Mucosa of gallbladder (tissue), 1 donor: ENCODE measurements around the gene ERC1. TPM values are rescaled to one million over a fixed set of nuclear protein-coding genes. Genes with fewer than 3 reads are reported as not detected.
"Not testable (repeated sequence)": the region's sequence is repeated elsewhere in the genome, so short reads cannot be mapped to it uniquely, and the experiment has no call there.

Experiments used
- DNase-seq: peaks from one replicate; pipeline ENCODE4 v3.0.0-alpha.2; 2020; ENCODE audit warnings: low spot score
- total RNA-seq: library from RNA; stranded (reverse); gene quantifications from one replicate; pipeline ENCODE4 v1.2.1, GENCODE V29; 2021
- donor health status: DM: no; HTN: no; CAD: no.

Gene ERC1
- total RNA-seq, 1 donor from 2014 or later, result 59.4 TPM

DNA sequence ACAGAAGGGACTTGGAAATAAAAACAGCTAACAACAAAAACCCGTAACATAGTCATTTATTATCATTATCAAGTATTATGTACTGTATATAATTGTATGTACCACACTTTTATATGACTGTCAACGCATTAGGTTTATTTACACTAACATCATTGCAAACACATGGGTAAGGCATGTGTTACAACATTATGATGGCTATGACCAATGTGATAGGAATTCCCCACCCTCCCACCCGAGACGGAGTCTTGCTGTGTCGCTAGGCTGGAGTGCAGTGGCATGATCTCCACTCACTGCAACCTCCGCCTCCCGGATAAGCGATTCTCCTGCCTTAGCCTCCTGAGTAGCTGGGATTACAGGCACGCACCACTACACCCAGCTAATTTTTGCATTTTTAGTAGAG is 82.6 kb downstream of the ERC1 start:
- no peak for DNase-seq

DNA sequence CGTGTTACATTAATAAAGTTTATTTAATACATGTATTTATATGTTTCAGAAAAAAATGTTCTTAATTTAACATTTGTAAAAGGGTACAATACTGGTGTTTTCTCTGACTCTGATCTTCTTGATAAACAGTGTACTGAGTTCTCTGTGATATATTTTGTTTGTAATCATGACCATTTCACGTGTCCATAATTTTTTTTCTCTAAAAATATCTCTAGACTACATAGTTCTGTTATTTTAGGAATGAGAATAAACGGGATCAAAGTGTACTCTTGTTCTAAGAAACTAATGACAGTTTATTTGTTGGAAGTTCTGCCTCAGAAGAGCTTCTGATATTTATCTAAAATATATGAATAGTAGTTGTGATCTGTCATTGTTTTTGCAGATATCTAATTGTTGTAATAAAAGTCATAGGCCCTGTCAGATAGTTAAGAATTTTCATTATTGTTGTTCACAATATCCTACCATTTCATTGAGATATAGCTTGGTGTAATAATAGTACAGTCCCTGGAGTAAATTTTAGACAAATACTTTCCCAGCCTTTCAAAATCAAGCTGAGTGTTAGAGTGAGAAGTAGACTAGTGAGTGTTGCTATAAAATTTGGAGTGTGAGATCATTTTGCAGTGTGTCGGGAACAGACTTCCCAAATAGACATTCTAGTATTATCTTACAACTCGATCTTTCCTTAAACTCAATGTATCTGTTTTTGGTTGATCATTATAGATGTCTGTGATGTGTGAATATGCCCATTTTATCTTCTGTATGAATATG is 86.2 kb downstream of the ERC1 start:
- no peak for DNase-seq

DNA sequence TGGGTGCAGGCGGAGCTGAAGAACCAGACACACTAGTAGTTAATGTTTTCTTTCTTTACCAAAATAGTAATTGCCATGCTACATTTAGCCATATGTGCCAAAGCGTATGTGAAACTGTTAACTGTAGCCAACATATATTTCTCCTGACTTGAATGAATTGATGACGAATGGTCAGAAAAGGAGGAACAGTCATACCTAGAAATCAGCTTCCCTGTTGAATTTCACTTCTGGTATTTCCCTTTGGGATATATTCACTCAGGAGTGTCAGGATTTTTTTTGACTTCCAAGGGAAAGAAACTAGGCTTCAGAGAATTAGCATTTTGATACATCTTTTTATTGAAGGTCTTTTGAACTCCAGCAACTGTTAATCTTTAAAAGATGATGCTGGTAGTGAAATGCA is 87.0 kb downstream of the ERC1 start:
- DNase-seq, result no peak

DNA sequence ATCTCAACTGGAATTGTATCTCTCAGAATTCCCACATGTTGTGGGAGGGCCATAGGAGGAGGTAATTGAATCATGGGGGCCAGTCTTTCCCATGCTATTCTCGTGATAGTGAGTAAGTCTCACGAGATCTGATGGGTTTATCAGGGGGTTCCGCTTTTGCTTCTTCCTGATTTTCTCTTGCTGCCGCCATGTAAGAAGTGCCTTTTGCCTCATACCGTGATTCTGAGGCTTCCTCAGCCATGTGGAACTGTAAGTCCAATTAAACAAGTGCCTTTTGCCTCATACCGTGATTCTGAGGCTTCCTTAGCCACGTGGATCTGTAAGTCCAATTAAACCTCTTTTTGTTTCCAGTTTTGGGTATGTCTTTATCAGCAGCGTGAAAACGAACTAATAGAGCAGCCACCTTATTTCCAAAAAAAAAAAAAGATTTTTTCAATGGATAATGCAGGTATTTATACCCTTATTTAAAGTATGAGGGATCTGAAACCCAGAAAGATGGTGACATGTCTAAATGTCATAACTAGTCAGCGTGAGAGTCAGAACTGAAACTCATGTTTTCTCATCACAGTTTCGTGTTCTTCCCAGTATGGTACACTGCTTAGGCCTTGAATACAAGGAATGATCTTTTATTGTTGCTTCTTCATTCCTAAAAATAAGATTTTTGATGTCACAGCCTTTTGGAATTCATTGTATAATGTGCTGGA is 89.6 kb downstream of the ERC1 start:
- DNase-seq, result no peak

DNA sequence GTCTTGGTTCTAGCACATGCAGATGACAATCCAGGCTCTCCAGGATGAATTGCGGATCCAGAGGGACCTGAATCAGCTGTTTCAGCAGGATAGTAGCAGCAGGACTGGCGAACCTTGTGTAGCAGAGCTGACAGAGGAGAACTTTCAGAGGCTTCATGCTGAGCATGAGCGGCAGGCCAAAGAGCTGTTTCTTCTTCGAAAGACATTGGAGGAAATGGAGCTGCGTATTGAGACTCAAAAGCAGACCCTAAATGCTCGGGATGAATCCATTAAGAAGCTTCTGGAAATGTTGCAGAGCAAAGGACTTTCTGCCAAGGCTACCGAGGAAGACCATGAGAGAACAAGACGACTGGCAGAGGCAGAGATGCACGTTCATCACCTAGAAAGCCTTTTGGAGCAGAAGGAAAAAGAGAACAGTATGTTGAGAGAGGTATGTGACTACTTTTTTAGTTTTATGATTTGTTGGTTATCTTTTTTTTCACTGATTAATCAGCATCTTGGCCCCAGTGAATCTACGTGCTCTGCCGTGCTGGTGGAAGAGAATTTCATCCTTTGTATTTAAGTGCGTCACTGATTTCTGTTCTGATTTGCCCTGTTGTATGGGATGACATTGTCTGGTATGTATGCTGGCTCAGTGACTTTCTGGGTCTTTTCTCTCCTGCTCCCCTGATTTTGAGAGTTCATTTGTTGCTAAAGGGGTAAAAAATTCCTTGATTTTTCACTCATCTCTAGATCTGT is 92.3 kb downstream of the ERC1 start:
- no peak for DNase-seq

DNA sequence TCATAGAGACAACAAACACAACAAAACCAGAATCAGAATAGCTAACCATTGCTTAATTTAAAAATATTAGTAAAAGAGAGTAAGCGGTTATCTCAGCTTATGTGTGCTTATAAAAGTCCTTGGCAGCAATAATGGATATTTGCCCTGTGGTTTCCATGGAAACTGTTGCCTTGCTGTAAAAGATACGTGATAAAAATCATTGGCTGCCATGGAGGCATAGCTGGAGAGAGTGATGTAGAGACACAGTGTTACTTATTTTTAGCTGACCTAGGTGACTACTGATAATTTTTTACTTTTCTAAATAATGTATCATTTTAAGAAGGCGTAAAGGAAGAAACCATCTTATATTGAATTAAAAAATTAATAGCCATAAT is 92.9 kb downstream of the ERC1 start:
- no peak for DNase-seq

DNA sequence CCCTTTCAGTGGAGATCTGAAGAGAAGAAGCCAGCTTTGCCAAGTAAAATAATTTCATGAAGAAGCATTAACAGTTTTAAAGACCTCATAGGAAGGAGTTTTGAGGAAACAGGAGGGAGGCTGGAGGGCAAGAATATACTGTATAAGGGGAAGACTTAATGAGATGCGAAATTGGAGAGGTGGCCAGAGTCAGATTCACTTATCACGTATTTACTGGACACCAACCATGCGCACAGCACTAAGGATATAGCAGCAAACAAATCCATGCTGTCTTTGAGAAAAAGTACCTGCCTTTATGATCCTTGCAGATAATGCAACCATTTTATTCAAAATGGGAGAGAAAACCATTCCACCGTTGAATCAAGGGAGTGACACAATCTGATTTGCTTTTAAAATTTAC is 100.3 kb downstream of the ERC1 start:
- DNase-seq, result no peak

DNA sequence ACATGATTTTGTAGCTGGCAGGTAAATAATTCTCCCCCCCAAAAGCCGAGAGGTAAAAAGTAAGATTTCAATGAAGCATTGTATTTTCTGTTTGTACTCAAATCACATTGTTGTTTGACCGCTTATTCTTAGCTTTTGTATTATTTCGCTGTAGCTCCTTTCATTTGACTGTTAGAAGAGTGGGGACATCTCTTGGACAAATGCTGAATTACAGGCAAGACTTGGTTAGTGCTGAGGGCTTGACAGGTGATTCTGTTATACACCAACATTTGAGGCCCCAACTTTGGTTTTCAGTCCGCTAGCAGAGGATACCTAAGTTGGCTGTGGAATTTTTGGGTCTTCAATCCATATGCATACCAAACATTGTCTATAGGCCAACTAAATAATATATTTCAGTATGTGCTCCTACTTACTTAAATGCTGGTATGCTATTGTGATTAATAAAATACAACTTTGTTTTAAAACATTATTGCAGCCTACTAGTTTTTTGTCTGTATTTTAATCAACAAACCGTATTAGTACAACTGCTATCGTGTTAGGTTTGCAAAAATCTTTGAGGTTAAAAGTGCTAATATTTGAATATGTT is 102.2 kb downstream of the ERC1 start:
- DNase-seq, result no peak

DNA sequence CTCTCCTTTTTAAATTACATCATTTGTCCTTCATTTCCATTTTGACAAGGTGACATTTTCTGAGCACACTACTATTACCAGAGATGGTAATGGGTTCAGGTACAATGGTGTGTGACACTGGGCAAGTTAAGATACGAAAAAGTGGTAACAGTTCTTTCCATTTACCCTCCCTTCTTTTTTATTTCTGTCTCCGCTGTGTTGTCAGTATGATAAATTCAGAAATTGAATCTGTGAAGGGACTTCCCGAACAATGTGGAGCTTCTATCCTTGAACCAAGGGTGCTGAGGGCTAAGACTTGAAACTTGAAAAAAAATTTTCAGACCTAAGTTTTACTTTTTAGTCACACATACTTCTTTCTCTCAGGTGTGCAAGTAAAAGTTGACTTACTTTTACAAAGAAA is 103.7 kb downstream of the ERC1 start:
- DNase-seq, result no peak

DNA sequence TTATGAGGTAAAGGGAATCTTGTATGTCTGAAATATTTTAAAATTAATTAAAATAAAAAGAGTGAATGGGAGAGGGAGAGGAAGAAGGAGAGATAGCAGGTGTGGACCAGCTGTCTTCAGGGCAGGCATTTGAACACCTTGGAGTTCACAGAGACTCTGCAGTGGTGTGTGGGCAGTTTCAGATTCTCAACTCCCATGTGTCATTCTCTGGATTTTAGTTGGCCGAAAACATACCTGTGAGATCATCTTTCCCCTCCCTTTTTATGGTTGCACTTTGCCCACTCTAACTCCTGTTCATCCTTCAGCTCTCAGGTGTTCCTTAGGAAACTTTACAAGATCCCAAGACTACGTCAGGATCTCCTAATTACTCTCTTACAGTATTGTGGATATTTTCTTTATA is 108.1 kb downstream of the ERC1 start:
- DNase-seq, result no peak

DNA sequence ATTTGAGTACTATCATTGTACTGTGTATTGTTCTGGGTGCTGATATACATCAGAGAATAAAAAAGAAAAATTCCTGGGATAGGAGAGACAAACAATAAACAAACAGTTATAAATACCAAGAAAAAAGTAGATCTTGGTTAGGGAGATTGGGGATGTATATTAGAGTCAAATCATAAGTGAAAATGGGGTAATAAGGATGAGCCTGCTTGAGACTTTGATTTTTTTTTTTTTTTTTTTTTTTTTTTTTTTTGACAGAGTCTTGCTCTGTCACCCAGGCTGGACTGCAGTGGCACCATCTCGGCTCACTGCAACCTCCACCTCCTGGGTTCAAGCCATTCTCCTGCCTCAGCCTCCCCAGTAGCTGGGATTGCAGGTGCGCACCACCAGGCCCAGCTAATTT is 108.6 kb downstream of the ERC1 start:
- not testable (repeated sequence) for DNase-seq

DNA sequence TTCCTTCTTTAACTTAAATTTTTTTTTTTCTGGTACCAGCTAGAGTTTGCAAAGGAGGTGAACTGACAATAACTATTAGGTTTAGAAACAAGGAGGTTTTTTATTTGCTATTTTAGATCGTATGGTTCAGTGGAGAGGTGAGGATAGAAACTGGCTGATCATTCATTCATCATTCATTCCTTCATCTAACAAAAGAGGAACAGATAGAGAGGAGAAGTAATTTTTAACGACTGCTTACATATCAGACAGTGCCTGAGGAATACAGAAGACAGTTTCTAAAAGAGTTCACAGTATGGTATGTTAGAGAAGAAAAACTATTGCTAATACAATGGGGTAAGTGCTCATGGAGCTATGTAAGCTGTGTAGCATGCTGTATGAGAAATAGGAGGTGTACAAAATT is 111.1 kb downstream of the ERC1 start:
- no peak for DNase-seq

DNA sequence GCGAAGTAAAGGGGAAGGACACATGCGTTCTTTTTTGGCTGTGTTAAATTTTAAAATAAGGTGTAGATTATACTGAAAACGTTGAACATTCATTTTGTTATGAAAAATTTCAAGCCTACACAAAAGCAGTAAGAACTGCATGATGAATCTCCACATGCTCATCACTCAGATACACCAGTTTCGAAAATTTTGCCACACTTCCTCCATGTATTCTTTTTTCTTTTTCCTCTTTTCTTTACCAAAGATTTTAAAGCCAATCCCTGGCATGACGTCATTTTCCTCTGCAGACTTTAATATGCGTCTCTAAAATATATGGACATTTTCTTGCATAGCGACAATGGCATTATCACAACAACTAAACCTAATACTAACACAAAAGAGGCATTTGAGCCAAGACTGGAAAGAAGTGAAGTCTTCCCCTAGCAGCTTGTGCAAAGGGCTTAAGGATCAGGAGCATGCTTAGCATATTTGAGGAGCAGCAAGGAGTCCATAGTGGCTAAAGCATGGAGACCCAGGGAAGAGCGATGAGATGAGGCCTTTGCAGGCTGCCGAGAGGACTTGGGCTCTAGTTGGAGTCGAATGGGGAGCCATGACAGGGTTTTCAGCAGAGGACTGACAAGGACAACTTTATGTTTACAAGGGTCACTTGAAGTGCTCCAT is 111.9 kb downstream of the ERC1 start:
- DNase-seq, result no peak

DNA sequence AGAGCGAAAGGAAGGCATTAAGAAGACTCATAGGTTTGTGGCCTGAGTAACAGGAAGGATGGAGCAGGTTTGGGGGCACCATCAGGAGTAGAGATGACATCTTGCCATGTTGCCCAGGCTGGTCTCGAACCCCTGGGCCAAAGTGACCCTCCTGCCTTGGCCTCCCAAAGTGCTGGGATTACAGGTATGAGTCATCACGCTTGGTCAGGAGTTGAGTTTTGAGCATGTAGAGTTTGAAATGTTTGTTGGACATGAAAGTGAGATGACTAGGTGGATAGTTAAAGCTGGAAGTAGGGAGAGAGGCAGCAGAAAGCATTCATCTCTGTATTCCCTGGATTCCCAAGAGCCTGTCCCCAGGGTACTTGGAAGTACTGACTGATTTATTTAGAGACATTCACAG is 112.6 kb downstream of the ERC1 start:
- DNase-seq, result no peak

DNA sequence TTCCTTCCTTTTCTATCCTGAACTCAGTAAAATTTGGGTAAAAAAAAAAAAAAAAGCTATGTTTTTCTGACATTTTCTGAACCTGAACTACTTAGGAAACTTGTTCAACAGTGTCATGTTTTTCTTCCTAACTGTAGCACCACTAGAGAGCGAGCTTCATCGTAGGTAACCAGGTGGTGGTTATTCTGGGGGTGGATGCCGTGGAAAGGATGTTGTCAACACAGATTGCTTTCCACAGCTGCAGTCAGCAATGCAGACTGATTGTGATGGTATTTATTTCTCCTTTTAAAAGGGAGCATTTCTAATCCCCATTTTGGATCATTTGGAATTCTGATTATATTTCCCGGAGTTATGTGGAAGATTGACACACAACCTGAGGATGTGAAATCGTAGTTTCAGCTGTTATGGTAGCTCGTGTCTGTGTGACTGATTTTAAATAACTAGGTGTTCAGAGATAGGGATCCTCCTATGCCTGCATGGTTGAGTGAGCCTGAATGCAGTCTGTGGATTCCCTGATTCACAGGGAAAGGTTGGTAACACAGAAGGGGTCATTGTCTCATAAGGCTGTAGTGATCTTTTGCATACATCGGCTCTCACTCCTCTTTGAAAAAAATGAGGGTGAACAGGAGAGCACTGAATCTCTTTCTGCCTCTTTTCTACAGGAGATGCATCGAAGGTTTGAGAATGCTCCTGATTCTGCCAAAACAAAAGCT is 113.2 kb downstream of the ERC1 start:
- DNase-seq, result no peak

DNA sequence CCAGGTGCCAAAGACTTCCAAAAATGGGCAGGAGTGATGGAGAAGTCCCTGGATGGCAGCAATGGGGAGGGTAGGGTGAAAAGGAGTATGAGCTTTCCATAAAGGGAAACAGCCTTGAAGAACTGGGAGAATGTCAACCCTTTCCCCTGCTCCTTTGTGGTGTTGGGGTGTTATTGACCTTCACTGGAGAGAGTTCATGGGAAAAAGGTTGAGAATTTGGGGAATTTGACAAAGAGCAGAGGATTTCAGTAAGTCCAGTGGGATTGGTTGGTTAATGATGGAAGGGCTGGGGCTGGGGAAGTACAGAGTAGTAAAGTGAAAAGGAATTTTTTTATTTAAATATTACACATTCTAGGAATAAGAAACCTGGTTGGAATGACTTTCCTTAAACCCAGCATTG is 116.6 kb downstream of the ERC1 start:
- DNase-seq, result no peak

DNA sequence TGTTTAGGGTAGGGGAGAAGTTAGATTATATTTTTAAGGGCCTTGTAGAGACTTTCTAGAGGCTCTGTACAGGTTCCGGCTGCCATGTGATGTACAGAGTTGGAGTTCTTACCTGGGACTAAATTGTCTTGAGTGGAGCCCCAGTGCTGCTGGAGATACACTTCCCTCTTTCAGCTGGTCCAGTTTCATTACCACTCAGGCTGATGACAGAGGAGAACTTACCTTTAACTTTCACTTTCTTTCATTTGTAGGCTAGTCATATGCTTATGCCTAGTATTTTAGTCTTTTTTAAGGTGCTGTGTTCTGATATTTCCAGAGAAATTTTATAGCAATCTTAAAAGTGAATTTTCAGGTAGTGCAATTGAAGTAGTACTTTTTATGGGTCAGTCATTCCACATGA is 117.3 kb downstream of the ERC1 start:
- DNase-seq, result no peak

DNA sequence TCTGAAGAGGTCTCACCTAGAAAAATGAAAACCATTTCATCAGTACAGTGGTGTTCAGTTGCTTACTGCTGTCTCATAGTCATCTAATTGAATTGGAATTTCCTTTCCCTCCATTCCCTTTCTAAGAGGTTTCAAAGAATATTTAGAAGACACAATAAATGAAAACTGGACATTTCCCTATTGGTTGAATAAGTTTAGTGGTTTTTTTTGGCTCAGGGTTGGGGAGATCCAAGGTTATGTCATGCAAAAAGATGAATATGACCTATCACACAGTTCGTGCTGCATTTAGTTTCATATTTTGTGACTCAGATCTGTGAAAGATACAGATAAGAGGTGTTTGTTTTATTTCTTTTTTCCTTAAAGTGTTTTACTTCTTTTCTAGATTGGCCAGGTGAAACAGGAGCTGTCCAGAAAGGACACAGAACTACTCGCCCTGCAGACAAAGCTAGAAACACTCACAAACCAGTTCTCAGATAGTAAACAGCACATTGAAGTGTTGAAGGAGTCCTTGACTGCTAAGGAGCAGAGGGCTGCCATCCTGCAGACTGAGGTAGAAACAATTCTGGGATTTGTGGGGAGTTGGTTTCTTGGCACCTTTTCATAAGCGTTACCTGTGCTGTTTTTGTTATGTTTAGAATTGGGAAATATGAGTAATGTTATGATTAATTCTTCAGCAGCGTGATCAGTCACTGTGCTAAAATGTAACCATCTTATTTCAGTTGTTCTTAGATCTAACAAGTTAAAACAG is 124.6 kb downstream of the ERC1 start:
- DNase-seq, result no peak

DNA sequence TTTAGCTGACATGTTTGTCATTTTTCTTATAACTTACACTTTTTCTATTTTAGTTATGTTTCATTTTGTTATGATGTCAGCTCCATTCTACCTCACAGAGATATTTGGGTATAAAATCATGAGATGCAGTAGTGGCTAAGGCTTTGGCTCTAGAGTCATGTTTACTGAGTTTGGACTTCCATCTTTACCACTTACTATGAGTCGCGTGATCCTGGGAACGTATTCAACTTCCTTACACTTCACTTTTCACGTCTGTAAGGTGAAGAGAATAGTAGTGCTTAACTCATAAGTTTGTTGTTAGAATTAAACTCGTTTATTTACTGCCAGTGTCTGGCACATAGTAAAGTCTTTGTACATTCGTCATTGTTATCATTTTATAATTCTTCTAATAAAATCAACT is 126.3 kb downstream of the ERC1 start:
- DNase-seq, result no peak

DNA sequence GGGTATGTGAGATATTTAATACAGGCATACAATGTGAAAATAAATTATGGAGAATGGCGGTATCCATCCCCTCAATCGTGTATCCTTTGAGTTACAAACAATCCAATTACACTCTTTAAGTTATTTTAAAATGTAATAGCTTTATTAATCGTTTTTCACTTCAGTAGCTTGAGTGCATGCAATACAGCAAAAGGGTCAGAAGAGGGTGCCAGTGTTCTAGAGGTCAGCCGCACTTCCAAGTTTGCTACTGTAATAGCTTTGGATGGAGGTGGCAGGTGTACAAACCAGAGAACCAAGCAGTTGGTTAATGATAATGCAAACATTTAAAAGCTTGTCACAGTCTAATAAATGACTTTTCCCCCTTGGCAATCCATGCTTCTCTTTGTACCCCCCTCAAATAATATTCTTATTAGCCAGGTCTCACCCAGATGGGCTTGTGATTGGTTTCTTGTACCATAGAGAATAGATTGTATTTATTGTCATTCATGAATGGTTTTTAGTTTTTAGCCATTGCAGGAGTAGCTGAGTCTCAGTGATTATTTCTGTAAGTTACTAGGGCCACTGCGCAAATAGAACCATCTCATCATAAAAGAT is 127.0 kb downstream of the ERC1 start:
- peak; percentile 74 for DNase-seq
